ENCODE measurements around the gene VAV1. TPM values are rescaled to one million over a fixed set of nuclear protein-coding genes. Genes with fewer than 3 reads are reported as not detected.

The VAV1 gene
- polyA plus RNA-seq, 1 donor from 2014 or later: not detected

DNA sequence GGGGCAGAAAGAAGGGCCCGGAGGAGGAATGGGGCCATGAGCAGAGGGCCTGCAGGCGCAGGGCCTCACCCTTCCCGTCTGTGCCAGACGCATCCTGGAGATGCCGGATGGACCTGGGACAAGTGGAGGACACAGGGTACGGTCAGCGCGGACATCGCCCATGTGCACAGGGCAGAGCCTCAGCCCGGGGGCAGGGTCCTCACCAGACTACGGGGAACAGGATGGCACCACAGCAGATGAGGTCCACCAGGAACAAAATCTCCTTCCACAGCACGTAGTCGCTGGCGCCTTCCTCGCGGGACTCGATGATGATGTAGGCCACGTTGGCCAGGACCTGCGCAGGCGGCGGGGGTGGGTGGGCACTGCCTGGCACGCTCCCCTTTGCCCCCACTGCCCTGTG is 40.7 kb upstream of the VAV1 start:
- no peaks in the 10 kb centered on the region for H3K79me2 ChIP-seq (replicated peaks; ENCODE audit: insufficient read depth, low read length)
- H3K4me2 ChIP-seq (ENCODE audit: low read length): no peak overlapping the region
- TF ChIP-seq SMC3 (conservative IDR thresholded peaks at IDR 0.05; ENCODE audit: poor library complexity) (no peak), EP300 (conservative IDR thresholded peaks at IDR 0.05; ENCODE audit: poor library complexity, severe bottlenecking) (no peak), POLR2AphosphoS5 (IDR thresholded peaks at IDR 0.05) (no peak), TAF1 (IDR thresholded peaks at IDR 0.05; ENCODE audit: low read depth) (no peak)
- TF ChIP-seq, protein P1, sequence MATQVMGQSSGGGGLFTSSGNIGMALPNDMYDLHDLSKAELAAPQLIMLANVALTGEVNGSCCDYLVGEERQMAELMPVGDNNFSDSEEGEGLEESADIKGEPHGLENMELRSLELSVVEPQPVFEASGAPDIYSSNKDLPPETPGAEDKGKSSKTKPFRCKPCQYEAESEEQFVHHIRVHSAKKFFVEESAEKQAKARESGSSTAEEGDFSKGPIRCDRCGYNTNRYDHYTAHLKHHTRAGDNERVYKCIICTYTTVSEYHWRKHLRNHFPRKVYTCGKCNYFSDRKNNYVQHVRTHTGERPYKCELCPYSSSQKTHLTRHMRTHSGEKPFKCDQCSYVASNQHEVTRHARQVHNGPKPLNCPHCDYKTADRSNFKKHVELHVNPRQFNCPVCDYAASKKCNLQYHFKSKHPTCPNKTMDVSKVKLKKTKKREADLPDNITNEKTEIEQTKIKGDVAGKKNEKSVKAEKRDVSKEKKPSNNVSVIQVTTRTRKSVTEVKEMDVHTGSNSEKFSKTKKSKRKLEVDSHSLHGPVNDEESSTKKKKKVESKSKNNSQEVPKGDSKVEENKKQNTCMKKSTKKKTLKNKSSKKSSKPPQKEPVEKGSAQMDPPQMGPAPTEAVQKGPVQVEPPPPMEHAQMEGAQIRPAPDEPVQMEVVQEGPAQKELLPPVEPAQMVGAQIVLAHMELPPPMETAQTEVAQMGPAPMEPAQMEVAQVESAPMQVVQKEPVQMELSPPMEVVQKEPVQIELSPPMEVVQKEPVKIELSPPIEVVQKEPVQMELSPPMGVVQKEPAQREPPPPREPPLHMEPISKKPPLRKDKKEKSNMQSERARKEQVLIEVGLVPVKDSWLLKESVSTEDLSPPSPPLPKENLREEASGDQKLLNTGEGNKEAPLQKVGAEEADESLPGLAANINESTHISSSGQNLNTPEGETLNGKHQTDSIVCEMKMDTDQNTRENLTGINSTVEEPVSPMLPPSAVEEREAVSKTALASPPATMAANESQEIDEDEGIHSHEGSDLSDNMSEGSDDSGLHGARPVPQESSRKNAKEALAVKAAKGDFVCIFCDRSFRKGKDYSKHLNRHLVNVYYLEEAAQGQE (IDR thresholded peaks at IDR 0.05; ENCODE audit: borderline replicate concordance): no peak
- no peaks in the 10 kb centered on the region for H3F3A ChIP-seq (ENCODE audit: insufficient read depth, low read length, poor library complexity, severe bottlenecking)
- no peak overlapping the region for H3K9ac ChIP-seq (ENCODE audit: low read length)
- no peaks in the 10 kb centered on the region for H3K36me3 ChIP-seq (ENCODE audit: insufficient read depth, low read length)
- H3K9me3 ChIP-seq (ENCODE audit: low read length): no peaks in the 10 kb centered on the region
- H2AFZ ChIP-seq (ENCODE audit: low read depth, low read length): no peak overlapping the region
- H3K4me3 ChIP-seq (ENCODE audit: low read length): no peak overlapping the region
- no peaks in the 10 kb centered on the region for H4K20me1 ChIP-seq (ENCODE audit: insufficient read depth)
- no peak overlapping the region for H3K27ac ChIP-seq (ENCODE audit: low read length)
- H3K27me3 ChIP-seq (ENCODE audit: insufficient read depth, low read depth, low read length): no peaks in the 10 kb centered on the region
- H3K9me2 ChIP-seq (ENCODE audit: insufficient read depth, low read length): no peaks in the 10 kb centered on the region

DNA sequence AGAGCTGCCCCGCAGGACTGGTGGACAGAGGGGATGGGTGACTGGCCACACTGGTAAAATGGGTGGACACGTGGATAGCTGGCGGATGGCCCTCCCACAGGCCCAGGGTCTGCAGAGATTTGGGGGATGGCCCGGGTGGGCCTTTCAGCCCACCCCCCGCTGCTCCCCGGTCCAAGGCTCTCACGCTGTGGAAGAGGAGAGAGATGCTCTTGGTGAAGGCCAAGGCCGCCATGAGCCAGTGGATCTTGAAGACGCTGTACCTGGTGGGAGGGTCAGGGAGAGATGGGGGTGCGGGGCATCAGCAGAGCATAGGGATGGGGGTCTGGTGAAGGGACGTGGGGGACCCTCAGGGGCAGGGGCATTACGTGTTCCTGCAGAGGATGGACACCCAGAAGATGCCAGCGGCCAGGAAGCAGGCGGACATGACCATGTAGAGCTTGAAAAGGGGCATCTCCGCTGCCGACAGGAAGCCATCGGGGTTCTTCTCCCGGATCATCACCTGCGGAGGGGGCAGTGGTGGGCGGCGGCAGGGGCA is 39.6 kb upstream of the VAV1 start:
- H3K4me2 ChIP-seq (ENCODE audit: low read length): no peak overlapping the region
- H3K36me3 ChIP-seq (ENCODE audit: insufficient read depth, low read length): no peaks in the 10 kb centered on the region
- no peak overlapping the region for H3K9ac ChIP-seq (ENCODE audit: low read length)
- H2AFZ ChIP-seq (ENCODE audit: low read depth, low read length): no peak overlapping the region
- no peak overlapping the region for H3K27ac ChIP-seq (ENCODE audit: low read length)
- H3F3A ChIP-seq (ENCODE audit: insufficient read depth, low read length, poor library complexity, severe bottlenecking): no peaks in the 10 kb centered on the region
- H3K9me3 ChIP-seq (ENCODE audit: low read length): no peaks in the 10 kb centered on the region
- H4K20me1 ChIP-seq (ENCODE audit: insufficient read depth): no peaks in the 10 kb centered on the region
- TF ChIP-seq RAD21 (conservative IDR thresholded peaks at IDR 0.05) (no peak), TAF1 (IDR thresholded peaks at IDR 0.05; ENCODE audit: low read depth) (no peak)
- TF ChIP-seq, protein P2, sequence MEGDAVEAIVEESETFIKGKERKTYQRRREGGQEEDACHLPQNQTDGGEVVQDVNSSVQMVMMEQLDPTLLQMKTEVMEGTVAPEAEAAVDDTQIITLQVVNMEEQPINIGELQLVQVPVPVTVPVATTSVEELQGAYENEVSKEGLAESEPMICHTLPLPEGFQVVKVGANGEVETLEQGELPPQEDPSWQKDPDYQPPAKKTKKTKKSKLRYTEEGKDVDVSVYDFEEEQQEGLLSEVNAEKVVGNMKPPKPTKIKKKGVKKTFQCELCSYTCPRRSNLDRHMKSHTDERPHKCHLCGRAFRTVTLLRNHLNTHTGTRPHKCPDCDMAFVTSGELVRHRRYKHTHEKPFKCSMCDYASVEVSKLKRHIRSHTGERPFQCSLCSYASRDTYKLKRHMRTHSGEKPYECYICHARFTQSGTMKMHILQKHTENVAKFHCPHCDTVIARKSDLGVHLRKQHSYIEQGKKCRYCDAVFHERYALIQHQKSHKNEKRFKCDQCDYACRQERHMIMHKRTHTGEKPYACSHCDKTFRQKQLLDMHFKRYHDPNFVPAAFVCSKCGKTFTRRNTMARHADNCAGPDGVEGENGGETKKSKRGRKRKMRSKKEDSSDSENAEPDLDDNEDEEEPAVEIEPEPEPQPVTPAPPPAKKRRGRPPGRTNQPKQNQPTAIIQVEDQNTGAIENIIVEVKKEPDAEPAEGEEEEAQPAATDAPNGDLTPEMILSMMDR (IDR thresholded peaks at IDR 0.05; ENCODE audit: poor library complexity, severe bottlenecking): no peak
- no peaks in the 10 kb centered on the region for H3K27me3 ChIP-seq (ENCODE audit: insufficient read depth, low read depth, low read length)
- no peak overlapping the region for H3K4me3 ChIP-seq (ENCODE audit: low read length)
- no peaks in the 10 kb centered on the region for H3K9me2 ChIP-seq (ENCODE audit: insufficient read depth, low read length)
- H3K79me2 ChIP-seq (replicated peaks; ENCODE audit: insufficient read depth, low read length): no peaks in the 10 kb centered on the region

DNA sequence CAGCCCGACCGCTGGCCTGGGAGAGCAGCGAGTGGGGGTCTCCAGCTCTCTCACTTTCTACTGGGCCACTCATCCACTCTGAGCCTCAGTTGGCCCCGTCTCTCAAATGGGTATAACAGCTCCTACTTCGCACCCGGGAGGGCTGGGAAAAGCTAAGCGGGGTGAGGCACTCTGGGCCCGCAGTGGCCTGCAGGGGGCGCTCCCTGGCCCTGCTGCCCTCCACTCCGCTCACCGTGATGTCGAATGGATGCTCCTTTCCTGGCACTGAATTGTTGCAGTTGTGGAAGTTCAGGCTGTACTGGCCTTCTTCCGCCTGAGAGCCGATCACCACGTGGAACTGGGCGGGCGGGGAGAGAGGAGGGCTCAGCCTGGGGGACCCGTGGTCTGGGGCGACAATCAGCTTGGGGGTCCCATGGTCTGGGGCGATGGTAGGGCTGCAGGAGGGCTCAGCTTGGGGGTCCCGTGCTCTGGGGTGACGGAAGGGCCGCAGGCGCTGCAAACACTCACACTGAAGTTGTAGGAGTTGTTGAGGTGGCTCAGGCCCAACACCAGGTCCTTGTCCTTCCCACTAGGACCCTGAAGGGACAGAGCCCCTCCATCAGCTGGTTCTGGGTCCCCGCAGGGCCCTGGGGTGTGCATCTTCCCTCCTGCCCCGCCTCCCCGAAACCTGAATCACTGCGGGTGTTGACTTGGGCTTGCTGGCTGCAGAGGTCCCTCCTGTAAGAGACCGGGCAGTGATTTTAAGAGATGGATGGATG is 39.0 kb upstream of the VAV1 start:
- Histone ChIP-seq H3K9ac (ENCODE audit: low read length) (no peak overlapping the region), H3K4me3 (ENCODE audit: low read length) (no peak overlapping the region), H3K27ac (ENCODE audit: low read length) (no peak overlapping the region), H3F3A (ENCODE audit: insufficient read depth, low read length, poor library complexity, severe bottlenecking) (no peaks in the 10 kb centered on the region), H4K20me1 (ENCODE audit: insufficient read depth) (no peaks in the 10 kb centered on the region), H3K9me2 (ENCODE audit: insufficient read depth, low read length) (no peaks in the 10 kb centered on the region), H3K27me3 (ENCODE audit: insufficient read depth, low read depth, low read length) (no peaks in the 10 kb centered on the region), H3K36me3 (ENCODE audit: insufficient read depth, low read length) (no peaks in the 10 kb centered on the region), H3K79me2 (replicated peaks; ENCODE audit: insufficient read depth, low read length) (no peaks in the 10 kb centered on the region), H2AFZ (ENCODE audit: low read depth, low read length) (no peak overlapping the region), H3K9me3 (ENCODE audit: low read length) (no peaks in the 10 kb centered on the region), H3K4me2 (ENCODE audit: low read length) (no peak overlapping the region)
- TF ChIP-seq EP300 (conservative IDR thresholded peaks at IDR 0.05; ENCODE audit: poor library complexity, severe bottlenecking) (no peak), SMC3 (conservative IDR thresholded peaks at IDR 0.05; ENCODE audit: poor library complexity) (no peak), RAD21 (conservative IDR thresholded peaks at IDR 0.05) (no peak), TAF1 (IDR thresholded peaks at IDR 0.05; ENCODE audit: low read depth) (no peak), POLR2AphosphoS5 (IDR thresholded peaks at IDR 0.05) (no peak), MXI1 (conservative IDR thresholded peaks at IDR 0.05; ENCODE audit: poor library complexity, severe bottlenecking) (no peak)
- TF ChIP-seq, protein P2 (IDR thresholded peaks at IDR 0.05; ENCODE audit: poor library complexity, severe bottlenecking): no peak
- TF ChIP-seq, protein P1 (IDR thresholded peaks at IDR 0.05; ENCODE audit: borderline replicate concordance): no peak
